ENCODE data around the gene RASAL1. TPM values are rescaled to one million over a fixed set of nuclear protein-coding genes. Genes with fewer than 3 reads are reported as not detected.

The RASAL1 gene
- polyA plus RNA-seq, 3 donors = not detected

- Histone ChIP-seq H3K4me1 (ENCODE audit: control insufficient read depth in 1 of 2, insufficient read depth in 2 of 2, low read length in 2 of 2) (no peaks in the 10 kb centered on the region), H3K4me2 (replicated peaks; ENCODE audit: extremely low read depth, low read length, poor library complexity, severe bottlenecking) (no peak overlapping the region), H3K9ac (ENCODE audit: insufficient read depth, low read length, poor library complexity, severe bottlenecking) (no peak overlapping the region), H2AFZ (ENCODE audit: insufficient read depth, low read depth, low read length, poor library complexity, severe bottlenecking) (no peak overlapping the region), H3K36me3 (replicated peaks in 1 of 2; ENCODE audit: control insufficient read depth in 1 of 2, insufficient read depth in 2 of 2, low read length in 2 of 2) (no peaks in the 10 kb centered on the region), H4K20me1 (ENCODE audit: insufficient read depth, low read length) (no peaks in the 10 kb centered on the region), H3K27me3 (ENCODE audit: control insufficient read depth in 2 of 2, insufficient read depth in 2 of 2, low read length in 2 of 2) (no peaks in the 10 kb centered on the region), H3K4me3 (replicated peaks in 1 of 3; ENCODE audit: low read depth in 2 of 3, low read length in 3 of 3) (no peak overlapping the region), H3K9me3 (replicated peaks in 1 of 2; ENCODE audit: control insufficient read depth in 1 of 2, insufficient read depth in 1 of 2, low read length in 2 of 2) (no peaks in the 10 kb centered on the region), H3K79me2 (ENCODE audit: insufficient read depth, low read length) (no peaks in the 10 kb centered on the region), H3K27ac (ENCODE audit: low read depth in 1 of 2, low read length in 2 of 2) (no peak overlapping the region)
- intact Hi-C loops (cut with micrococcal nuclease) = no loop called here
- peaks cover 0 to 2% (median 0%) of the 10 kb centered on the region in 7 donors for H3K9me3 Mint-ChIP-seq
- H3K27ac Mint-ChIP-seq = no peak overlapping the region
- H3K27me3 Mint-ChIP-seq (ENCODE audit: low read depth in 3 of 3) = peaks cover 1 to 15% (median 12%) of the 10 kb centered on the region in 3 donors
- DNase-seq = no peak
- no peaks in the 10 kb centered on the region for H3K4me1 Mint-ChIP-seq
- no peak overlapping the region for H3K4me3 Mint-ChIP-seq
- H3K36me3 Mint-ChIP-seq = no peaks in the 10 kb centered on the region
- 88% methylated on average over 13 of the region's 13 CpGs for WGBS (ENCODE audit: insufficient coverage)
- no peak for TF ChIP-seq CTCF (IDR thresholded peaks at IDR 0.05)
Measured at GRCh38 chr12:113066813-113067400, 68.7 kb downstream of the RASAL1 start.

- Histone ChIP-seq H3K4me2 (replicated peaks; ENCODE audit: extremely low read depth, low read length, poor library complexity, severe bottlenecking) (no peak overlapping the region), H3K36me3 (replicated peaks in 1 of 2; ENCODE audit: control insufficient read depth in 1 of 2, insufficient read depth in 2 of 2, low read length in 2 of 2) (no peaks in the 10 kb centered on the region), H3K79me2 (ENCODE audit: insufficient read depth, low read length) (no peaks in the 10 kb centered on the region), H3K4me3 (replicated peaks in 1 of 3; ENCODE audit: low read depth in 2 of 3, low read length in 3 of 3) (no peak overlapping the region), H3K27ac (ENCODE audit: low read depth in 1 of 2, low read length in 2 of 2) (no peak overlapping the region), H3K9ac (ENCODE audit: insufficient read depth, low read length, poor library complexity, severe bottlenecking) (no peak overlapping the region), H3K4me1 (ENCODE audit: control insufficient read depth in 1 of 2, insufficient read depth in 2 of 2, low read length in 2 of 2) (no peaks in the 10 kb centered on the region), H2AFZ (ENCODE audit: insufficient read depth, low read depth, low read length, poor library complexity, severe bottlenecking) (no peak overlapping the region), H3K27me3 (ENCODE audit: control insufficient read depth in 2 of 2, insufficient read depth in 2 of 2, low read length in 2 of 2) (no peaks in the 10 kb centered on the region), H4K20me1 (ENCODE audit: insufficient read depth, low read length) (no peaks in the 10 kb centered on the region), H3K9me3 (replicated peaks in 1 of 2; ENCODE audit: control insufficient read depth in 1 of 2, insufficient read depth in 1 of 2, low read length in 2 of 2) (no peaks in the 10 kb centered on the region)
- Mint-ChIP-seq H3K36me3 (no peaks in the 10 kb centered on the region), H3K9me3 (peaks cover 0 to 2% (median 0%) of the 10 kb centered on the region in 7 donors), H3K27ac (no peak overlapping the region), H3K27me3 (ENCODE audit: low read depth in 3 of 3) (peaks cover 4 to 15% (median 14%) of the 10 kb centered on the region in 3 donors), H3K4me1 (no peaks in the 10 kb centered on the region), H3K4me3 (no peak overlapping the region)
- TF ChIP-seq CTCF (IDR thresholded peaks at IDR 0.05) = no peak
- intact Hi-C loops (cut with micrococcal nuclease) = no loop called here
- DNase-seq = no peak
- 19% methylated on average over 24 of the region's 31 CpGs for WGBS (ENCODE audit: insufficient coverage)
Measured at GRCh38 chr12:113065126-113066007, 70.2 kb downstream of the RASAL1 start.
